ENCODE measurements around the gene CCDC51.

CCDC51 gene

GRCh38 chr3:48418140-48418539 is 21.8 kb downstream of the CCDC51 start:
- no peak for DNase-seq

DNA sequence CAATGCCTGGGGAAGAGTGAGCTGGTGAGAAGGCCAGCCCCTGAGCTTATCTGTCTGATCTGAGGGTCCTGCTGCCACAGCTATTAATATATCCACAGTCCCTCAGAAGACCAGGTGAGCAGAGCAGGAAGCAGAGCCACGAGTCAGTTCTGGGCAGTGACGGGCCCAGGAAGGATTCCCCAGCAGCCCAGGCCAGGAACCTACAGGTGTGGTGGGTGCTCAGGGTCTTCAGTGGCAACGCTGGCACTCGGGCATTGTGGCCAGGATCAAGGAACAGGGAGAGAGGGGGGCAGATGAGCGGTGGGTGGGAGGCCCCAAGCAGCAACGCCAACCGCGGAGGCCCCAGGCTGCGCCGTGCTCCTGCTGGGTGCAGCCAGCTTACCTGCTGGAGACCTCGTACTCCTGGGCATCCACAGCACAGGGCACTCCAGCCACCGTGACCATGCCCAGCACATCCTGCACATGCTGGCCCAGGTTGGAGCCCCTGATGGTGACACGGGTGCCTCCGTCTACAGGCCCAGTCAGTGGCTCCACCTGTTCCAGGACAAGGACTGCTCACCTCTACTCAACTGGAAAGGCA is 22.3 kb downstream of the CCDC51 start:
- no peak for DNase-seq

- DNase-seq = no peak
Observed at GRCh38 chr3:48416546-48416945, 23.4 kb downstream of the CCDC51 start.

GRCh38 chr3:48416091-48416505 is 23.8 kb downstream of the CCDC51 start:
- DNase-seq = no peak

GRCh38 chr3:48415251-48415953 is 24.5 kb downstream of the CCDC51 start:
- DNase-seq = no peak

DNA sequence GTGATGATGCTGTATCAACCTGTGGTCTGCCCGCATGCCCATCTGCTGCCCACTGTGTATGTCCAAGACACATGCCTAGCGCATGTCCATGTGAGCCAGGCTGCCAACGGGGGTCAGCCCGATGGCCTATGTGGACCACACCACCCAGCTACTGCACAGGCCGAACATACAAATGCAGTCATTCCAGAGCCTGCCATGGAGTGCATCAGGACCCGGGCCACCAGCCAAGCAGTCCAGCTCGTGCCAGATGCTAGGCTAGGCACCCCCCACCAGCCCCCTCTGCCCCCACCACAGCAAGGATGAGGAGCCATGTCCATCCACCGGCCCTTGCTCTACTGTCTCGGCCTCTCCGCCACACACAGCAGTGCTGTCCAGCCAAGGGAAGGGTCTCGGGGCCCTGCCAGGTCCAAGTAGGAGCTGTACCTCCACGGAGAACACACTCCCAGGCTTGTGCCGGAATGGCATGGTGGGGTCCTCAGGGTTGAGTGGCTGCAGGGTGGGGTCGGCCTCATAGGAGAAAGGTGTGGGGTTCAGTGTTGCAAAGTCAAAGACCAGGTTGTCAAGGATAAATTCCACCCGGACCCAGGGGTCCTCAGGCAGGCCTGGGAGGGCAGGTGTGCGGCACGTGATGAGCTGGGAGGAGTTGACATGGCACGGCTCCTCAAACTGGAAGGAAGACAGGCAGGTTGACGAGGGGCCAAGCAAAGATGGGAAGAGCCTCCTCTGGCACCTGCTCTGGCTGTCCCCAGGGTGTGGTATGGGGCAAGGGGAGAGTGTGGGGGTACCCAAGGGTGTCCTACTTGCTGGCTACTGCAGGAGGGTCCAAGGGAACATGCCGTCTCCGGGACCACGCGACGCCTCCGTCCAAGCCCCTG is 25.3 kb downstream of the CCDC51 start:
- no peak for DNase-seq

DNA sequence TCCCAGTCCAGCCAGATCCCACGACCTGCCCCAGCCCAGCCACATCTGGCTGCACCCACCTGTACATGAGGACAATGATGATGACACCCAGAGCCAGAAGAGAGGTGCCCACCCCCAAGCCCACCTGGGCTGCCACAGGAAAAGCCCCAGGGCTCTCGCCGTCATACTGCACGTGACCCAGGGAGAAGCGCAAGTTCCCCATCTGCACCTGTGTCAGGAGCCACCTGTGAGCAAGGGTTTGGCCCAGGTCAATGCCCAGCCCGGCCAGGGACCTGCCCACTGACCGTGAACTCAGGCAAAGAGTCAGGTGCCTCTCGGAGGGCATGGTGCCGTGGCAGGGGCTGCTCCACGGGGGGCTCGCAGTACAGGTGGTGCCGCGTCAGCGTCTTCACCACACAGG is 26.3 kb downstream of the CCDC51 start:
- DNase-seq = no peak

DNA sequence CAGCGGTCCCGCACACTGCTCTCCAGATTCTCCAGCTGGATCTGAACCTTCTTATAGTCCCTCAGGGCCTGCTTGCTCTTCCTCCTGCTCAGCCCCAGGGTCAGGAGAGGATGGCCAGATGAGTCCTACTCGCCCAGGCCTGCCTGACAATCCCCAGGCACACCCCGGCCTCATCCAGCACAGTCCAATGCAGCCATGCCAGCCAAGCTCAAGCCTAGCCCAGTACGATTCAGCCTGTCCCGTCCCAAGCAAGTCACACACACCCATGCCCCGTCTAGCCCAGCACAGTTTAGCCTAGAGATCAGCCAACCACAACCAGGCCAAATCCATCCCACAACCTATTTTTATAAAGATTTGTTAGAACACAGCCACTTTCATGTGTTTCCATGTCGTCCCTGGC is 26.8 kb downstream of the CCDC51 start:
- DNase-seq = no peak

DNA sequence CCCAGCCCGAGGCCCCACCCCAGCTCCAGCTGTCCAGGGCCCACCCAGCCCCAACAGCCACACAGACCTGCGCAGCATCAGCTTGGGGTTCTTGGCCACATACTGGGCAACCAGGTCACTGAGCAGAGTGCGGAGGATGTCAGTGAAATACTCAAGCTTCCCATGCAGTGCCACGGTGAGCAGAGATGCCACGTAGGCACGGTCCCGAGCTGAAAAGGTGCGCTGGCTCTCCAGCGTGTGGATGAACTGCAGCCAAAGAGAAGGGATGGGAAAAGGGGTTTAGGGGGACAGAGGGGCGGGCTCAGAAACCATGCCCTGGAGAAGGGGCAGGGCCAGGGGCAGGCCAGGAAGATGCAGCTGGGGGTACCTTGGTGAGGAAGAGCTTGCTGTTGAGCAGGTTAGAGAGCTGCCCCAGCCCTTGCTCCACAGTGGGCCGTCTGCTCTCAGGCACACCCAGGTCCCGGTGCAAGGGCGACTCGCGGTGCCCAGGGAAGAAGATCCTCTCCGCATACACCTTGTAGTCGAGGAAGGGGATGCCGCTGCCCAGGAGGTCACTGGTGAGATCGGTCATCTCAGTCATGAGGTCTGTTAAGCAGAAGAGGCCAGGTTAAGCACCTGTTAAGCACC is 27.4 kb downstream of the CCDC51 start:
- no peak for DNase-seq

- no peak for DNase-seq
Observed at GRCh38 chr3:48411606-48412374, 28.1 kb downstream of the CCDC51 start.

- DNase-seq = no peak
Observed at GRCh38 chr3:48411041-48411588, 28.8 kb downstream of the CCDC51 start.

DNA sequence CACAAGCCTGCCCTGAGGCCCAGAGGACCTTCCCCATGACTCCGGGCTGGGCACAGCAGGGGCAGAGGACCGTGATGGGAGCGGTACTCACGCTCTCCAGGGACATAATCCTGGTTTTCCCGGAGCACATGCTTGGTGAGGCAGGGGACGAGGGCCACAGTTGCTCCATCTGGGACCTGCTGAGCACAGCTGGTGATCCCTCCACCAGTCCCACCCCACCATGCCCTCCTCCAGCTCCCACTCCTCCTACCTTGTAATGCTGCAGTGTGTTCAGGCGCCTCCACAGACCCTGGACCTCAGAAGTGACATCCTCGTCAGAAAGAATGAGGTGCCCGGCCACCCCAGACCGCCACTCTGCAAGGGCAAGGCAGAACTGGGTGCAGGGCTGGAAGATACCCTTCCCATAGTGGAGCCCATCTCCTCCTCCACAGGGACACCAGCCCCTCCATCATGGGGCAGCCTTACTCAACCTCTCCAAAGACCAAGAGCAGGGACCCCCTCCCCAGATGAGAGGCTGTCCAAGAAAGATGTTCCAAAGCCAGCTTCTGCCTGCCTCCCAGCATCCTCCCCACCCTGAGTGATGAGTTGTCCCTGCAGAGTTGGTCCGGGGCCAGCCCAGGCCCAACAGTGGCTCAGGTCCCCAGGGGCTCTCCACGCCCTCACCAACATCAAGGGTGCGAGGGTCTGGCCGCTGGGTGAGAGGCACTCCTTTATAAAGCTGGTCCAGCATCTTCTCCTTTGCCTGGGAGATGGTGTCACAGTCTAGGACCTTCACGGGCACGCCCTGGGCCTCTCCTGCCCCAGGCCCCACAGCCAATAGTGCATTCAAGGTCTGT is 29.5 kb downstream of the CCDC51 start:
- DNase-seq = no peak

GRCh38 chr3:48409291-48410201 is 30.4 kb downstream of the CCDC51 start:
- no peak for DNase-seq

- no peak for DNase-seq
Observed at GRCh38 chr3:48408823-48409281, 31.1 kb downstream of the CCDC51 start.

- DNase-seq = no peak
Observed at GRCh38 chr3:48407542-48408099, 32.3 kb downstream of the CCDC51 start.

- no peak for DNase-seq
Observed at GRCh38 chr3:48406443-48407431, 33.2 kb downstream of the CCDC51 start.

- no peak for DNase-seq
Observed at GRCh38 chr3:48405971-48406370, 33.9 kb downstream of the CCDC51 start.

DNA sequence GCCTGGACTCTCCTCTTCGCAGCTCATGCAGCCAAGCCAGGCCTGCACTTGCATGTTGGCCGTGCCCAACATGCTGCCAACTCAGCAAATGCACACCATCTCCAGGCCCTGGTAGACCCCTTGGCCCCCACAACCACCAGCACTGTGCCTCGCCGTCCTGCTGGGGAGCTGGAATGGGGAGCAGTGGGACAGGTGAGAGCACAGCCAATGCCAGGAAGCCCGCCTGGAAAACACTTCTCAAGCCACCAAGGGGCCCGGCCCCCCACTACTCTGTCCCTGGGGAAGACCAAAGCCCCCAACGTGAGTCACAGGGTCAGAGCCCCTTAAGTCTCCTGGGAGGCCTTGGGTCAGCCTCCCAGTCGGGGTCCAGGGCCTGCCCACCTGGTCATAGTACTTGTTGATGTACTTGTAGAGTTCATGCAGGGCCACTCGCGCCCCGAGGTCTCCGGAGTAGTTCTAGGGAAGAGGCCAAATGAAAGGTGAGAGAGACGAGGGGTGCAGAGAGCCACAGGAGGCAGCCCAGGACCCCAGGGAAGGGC is 34.5 kb downstream of the CCDC51 start:
- DNase-seq = no peak

Data from activated T-cell treated with anti-CD3 and anti-CD28 coated beads for 4 hours (primary cell).